ENCODE results near the gene BABAM1.
A peak's percentile ranks its signal among the peaks of the same experiment; 100 is the strongest.

The BABAM1 gene

DNA sequence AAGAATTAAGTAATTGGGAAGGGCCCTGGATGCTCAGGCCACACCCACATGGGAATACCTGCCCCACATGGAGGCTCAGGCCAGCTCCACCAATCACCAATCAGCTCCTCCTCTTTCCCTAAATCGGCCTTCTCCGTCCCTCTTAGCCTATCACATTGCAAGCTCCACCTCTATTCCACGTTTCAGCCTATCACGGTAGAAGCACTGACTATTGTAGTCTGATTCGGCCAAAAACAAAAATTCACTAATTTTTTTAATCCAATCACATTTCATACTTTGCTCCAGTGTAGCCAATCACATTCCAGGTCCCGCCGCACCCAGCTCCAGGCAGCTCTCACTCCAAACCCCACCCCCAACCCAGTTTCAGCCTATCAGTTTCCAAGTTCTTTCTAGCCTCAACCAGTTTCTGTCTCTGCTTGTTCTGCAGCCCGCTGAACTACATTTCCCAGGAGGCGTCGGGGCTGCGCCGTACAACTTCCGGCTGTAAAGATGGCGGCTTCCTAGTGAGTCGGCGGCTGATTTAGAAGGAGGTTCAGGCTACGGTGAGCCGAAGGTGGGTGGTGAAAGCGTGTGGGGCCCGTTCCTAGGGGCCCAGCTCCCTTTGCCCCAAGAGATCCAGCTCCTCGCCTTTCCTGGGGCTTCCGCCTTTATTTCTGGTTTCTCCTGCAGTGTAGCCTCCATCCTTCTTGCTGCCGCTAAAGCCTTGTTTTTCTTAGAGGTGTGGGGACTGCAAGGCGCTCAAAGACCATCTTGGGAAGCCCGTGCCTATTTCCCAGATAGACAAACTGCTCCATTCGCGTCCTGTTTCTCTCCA lies at the start of gene BABAM1:
BABAM1 (plus strand) TSS at position 469 of the 814 bp plus-strand sequence. CDS start 1,364 bp downstream, outside the sequence.
- peak; percentile 100 for DNase-seq

DNA sequence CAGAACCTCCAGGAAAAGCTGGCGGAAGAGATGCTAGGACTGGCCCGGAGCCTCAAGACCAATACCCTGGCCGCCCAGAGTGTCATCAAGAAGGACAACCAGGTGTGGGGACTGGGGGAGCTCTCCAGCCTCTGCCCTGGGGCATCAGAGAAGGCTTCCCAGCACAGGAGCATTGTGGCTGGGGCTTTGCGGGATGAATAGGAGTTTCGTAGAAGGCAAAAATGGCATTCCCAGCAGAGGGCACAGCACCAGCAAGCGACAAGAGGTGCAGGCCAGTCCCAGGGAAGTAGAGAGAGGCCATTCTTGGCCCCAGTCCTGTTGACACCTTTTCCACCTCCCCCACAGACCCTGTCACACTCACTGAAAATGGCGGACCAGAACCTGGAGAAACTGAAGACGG lies 48.0 kb upstream of the BABAM1 start:
- DNase-seq: no peak

DNA sequence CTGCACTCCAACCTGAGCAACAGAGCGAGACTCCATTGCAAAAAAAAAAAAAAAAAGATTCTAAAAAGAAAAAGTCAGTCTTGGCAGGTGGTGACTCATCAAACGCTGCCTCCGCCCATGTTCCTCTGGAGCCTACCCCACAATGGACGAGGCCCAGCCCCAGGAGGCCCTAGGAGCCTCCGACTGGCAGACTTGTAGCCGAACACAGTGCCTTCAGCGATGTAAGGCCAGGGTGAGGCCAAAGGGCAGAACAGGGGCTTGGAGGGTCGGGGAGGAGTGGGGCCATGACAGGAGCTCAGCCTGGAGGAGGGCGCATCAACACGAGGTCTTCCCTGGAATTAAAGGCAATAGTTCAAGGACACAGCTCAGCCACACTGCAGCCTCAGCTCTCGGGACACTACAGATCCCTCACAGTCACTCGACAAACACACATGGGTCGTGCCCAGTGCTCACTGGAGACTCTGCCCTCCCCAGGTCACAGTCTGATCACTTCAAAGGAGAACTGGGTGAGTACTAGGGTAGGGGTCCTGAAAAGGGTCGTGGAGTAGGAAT lies 47.0 kb upstream of the BABAM1 start:
- peak; percentile 63 for DNase-seq

DNA sequence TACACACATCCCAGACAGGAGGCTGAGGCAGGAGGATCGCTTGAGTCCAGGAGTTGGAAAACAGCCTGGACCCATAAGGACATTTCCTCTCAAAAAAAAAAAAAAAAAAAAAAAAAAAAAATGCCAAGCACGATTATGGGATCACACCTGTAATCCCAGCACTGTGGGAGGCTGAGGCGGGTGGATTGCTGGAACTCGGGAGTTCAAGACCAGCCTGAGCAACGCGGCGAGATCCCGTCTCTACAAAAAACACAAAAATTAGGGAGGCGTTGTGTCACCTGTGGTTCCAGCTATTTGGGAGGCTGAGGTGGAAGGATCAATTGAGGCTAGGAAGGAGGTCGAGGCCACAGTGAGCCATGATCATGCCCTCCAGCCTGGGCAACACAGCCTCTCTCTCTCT lies 42.2 kb upstream of the BABAM1 start:
- no peak for DNase-seq

DNA sequence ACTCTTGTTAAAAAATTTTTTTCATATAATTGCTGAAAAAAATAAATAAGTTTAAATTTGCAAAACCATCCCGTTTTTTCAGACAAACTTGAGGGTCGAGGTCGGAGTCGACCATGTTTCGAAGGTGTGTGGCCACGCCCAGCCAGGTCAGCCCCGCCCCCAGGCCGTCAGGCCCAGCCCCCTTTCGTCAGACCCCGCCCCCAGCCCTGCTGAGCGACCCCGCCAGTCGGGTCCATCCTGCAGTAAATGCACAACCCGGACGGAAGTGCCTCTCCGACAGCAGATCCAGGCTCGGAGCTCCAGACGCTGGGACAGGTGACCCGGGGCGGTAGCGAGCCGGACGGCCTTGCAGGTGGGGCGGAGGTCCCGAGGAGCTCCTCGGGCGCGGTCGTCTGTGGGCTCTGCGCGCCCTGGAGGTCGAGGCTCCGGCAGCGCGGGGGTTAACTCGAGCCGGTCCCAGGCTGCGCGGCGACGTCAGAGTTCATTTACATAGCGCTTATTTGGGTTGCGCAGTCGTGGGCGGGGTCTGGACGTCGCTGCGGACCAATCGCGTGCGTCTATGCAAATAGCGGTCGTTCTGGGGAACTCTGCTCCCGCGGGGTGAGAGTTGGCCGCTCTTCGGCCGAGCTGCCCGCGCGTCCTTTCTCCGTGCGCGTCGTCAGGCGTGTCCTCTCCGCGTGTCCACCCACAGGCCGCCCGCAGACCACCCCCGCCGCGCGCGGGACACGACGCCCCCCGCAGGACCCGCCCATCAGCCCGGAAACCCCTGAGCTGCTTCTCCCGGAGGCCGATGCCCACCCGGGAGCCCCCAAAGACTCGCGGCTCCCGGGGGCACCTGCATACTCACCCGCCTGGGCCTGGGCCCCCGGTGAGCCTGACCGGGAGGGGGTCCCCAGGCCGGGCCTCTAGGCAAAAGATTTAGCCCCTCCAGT lies 41.0 kb upstream of the BABAM1 start, which contains the start of gene OCEL1:
OCEL1 (plus strand) TSS at position 225 of the 932 bp plus-strand sequence; CDS start at position 247, 22 bp downstream.
- peak; percentile 96 for DNase-seq

DNA sequence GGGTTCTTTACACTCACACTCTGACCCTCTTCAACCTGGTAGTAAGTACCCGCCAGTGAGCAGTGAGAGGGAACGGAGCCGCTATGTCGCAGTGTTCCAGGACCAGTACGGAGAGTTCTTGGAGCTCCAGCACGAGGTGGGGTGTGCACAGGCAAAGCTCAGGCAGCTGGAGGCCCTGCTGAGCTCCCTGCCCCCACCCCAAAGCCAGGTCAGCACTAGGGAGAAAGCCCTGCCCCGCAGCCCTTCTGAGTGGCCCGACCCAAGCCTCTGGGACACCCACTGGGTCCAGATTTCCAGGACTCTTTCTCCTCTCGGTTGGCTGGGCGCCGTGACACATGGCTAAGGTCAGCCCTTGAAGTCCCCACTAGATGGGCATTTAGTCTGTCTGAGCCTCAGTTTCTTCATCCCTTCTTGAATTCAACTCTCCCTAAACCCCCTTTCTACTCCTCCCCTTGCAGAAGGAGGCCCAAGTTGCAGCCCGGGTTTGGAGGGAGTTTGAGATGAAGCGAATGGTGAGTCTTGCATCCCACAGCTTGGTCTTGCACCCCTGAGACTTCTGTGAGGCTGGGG lies 39.4 kb upstream of the BABAM1 start:
- no peak for DNase-seq

- DNase-seq: no peak
Measured at GRCh38 chr19:17229890-17230289, 37.4 kb upstream of the BABAM1 start.

- no peak for DNase-seq
Measured at GRCh38 chr19:17232258-17232657, 35.0 kb upstream of the BABAM1 start.

DNA sequence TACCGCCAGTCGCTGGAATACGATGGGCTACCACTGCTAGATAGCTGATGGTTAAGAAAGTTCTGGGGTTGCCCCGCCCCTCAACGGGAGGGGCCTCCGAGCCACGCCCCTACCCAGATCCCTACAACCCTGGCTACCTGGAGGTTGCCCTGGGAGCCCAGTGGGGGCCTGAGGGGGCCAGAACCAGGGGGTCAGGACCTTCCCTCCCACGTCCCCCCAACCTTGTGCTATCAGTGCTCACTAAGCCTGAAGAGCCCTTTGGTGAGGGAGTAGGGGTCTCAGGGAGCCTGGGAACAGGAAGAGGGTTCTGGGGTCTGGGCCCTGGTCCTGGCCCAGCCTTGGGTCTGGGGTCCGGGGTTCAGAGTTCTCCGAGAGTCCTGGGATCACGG lies 32.3 kb upstream of the BABAM1 start:
- DNase-seq: peak; percentile 38

DNA sequence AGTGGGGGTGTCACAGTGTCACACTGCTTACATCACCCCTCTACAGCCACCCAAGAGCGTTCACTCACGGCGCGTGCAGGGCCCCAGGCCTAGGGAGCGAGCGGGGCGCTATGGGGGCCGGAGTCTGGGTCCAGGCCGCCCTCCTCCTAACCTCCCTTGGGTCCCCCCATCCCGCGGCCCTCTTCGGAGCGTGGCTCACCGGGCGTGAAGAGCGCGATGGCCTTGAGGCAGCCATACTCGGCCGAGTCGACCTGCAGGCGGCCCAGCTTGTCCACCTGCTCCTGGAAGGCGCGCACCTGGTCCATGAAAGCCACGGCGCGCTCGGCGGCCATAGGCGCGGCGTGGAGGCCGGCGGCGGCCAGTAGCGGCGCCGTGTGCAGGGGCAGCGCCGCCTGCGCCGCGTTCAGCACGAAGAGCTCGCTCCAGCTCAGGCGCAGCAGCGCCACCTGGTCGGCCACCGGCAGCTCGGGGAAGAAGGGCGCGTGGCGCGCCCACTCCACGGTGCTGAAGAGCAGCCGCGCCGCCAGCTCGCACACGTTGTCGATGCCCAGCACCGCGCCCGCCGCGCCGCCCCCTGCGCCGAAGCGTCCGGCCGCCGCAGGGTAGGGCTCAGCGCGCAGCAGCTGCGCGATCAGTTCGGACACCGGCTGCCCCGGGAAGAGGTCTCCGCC lies 31.8 kb upstream of the BABAM1 start:
- peak; percentile 61 for DNase-seq

DNA sequence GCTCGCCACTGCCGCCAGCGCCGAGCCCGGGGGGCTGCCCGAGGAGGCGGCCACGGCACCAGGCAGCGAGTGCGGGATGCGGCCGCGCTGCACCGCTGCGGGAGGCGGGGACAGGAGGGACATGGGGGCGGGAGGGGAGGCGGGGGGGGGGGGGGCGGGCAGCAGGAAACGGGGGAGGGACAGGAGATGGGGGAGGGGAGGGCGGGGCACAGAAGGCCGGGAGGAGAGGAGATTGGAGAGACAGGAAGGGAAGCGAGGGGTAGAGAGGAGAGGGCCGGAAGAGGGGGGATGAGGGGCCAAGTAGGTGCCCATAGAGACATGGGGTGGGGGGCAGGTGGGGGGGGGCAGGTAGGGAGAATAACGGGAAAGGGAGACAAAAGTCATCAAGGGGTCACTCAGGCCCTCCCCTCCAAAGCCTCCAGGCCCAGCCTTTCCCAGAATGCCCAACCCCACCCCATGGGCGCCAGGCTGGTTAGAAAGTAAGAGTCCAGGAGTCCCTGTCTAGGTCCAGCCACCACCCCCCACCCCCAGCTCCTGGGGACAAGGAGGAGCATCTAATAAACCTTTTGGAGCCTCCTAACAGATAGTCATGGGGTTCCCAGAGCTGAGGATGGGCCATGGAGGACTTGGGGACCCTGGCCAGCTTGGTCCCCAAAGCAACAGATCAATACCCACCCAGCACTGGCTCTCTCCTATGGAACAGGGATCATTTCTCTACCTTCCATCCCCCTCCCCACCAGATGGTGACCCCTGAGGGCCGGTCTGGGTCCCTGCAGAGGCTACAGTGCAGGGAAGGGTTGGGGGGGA lies 31.1 kb upstream of the BABAM1 start:
- peak; percentile 52 for DNase-seq

DNA sequence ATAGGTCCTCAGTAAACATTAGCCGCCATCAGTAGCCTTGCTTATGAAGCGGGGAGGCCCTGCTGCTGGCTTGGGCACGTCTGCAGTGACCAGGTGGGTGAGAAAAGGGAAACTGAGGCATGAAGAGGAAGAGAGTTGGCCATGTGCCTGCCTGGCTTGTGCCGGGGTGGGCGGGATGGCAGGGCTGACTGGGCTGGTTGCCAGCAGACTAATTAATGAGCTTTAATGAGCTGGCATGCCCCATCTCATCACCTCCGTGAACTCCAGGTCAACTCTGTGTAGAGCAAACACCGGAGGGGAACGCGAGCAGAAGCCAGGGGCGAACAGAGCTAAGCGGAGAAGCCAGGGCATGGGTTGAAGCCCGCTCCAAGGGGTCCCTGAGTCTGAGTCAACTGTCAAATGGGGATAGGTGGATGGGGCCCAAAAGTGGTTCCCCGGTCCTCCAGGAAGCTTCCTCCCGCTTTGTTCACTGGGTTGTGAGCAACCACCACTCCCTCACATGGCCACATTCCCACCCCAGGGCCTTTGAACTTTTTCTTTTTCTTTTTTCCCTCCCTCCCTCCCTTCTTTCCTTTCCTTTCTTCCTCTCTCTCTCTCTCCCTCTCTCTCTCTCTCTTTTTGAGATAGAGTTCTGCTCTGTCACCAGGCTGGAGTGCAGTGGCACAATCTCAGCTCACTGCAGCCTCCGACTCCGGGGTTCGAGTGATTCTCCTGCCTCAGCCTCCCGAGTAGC lies 30.3 kb upstream of the BABAM1 start:
- no peak for DNase-seq

- DNase-seq: no peak
Measured at GRCh38 chr19:17237747-17238706, 29.2 kb upstream of the BABAM1 start.

DNA sequence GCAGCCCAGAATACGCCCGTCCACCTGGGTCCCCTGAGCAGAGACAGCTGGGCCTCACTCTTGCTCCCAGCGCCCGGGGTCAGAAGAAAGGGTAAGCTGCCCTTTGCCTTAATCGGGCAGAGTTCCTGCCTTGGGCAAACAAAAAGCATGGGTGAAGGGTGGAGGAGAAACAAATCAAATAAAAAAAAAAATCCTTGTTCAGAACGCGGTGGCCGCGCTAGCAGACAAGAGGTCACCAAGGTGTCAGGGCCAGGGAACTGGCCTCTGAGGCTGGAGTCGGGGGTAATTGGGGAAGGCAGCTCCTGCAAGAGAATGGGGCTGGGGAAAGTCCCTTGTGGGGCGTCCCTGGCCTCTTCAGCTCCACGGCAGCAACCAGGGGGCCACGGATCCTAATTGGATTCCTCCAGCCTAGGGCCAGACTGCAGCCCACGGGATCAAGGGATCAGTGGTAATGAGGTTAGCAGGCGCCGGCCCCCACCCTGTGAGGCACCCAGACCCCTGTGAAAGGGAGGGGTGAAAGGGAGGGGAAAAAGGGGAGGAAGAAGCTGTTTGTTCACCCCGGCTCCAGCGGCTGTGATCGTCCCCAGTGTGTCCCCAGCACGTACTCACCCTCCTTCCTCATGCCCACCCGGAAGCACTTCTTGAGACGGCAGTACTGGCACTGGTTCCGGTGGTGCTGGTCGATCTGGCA lies 27.0 kb upstream of the BABAM1 start:
- no peak for DNase-seq

GRCh38 chr19:17240826-17241399 lies 26.3 kb upstream of the BABAM1 start:
- no peak for DNase-seq

GRCh38 chr19:17242431-17243208 lies 24.6 kb upstream of the BABAM1 start:
- DNase-seq: no peak

DNA sequence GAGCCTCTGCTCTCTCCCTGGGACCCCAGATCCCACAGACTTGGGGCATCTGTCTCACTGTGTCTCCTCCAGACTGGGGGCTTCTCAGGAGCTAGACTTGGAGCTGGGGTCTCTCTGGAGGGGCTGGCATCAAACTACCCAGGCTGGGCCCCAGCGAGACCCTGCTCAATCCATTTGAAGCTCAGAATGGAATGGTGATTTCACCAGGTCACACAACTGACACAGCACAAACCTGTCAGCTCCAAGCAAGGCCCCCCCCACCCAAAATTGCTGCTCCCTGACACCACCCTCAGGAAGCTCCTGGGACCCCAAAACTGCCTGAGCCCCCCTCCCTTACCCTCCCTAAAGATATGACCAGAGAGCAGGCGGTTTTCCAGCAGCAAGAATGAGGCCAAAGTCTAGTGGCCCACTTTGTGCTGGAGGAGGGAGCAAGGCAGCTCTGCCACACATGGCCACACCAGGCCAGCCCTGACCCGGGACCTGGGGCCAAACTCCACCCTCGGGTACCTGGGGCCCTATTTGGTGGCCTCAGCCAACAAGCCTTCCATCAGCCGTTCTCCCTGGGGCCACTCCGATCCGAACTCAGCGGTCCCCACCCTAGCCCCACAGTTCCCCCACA lies 23.9 kb upstream of the BABAM1 start:
- DNase-seq: no peak
